BJ (cell line): ENCODE results near the gene TMEM247. TPM values are rescaled to one million over a fixed set of nuclear protein-coding genes. Genes with fewer than 3 reads are reported as not detected.
A peak's percentile ranks its signal among the peaks of the same experiment; 100 is the strongest.

ENCODE experiments used
- CTCF ChIA-PET: fragments of 350-600 bp; formaldehyde crosslinking; extraction: SDS; loops from one replicate; lab custom pipeline; 2021; ENCODE audit warnings: antibody characterized with exemption, inconsistent platforms; lab: Yijun Ruan, JAX
- POLR2A ChIA-PET: fragments of 300-600 bp; sonication (Branson Sonifier 250); formaldehyde crosslinking; extraction: SDS; loops from one replicate; lab custom pipeline; 2021; ENCODE audit warnings: antibody characterized with exemption; lab: Charles Lee
- DNase-seq: peaks from one replicate; pipeline ENCODE4 v3.0.0-alpha.2; 2011; ENCODE audit warnings: low read depth
- H3K27me3 ChIP-seq: 2 replicates; pipeline ENCODE4 v1.6.0; 2011; ENCODE audit warnings: low read length; ENCODE audit not compliant: control insufficient read depth, insufficient read depth
- H3K36me3 ChIP-seq: 2 replicates; pipeline ENCODE4 v1.5.1; 2011; ENCODE audit warnings: low read length; ENCODE audit not compliant: control insufficient read depth, insufficient read depth
- H3K4me3 ChIP-seq: 2 replicates; pipeline ENCODE4 v1.5.1; 2011; ENCODE audit warnings: low read depth, mild to moderate bottlenecking, control low read depth, low read length
- polyA minus RNA-seq: library from RNA; depleted of rRNA, polyadenylated mRNA; stranded (reverse); fragments of >200 nt; gene quantifications from 2 replicates; pipeline ENCODE4 v1.2.3, GENCODE V29; 2011; rRNA and poly(A)+ RNA removed
- polyA plus RNA-seq: library from polyadenylated mRNA; depleted of rRNA; stranded (reverse); fragments of >200 nt; gene quantifications from 2 replicates; pipeline ENCODE4 v1.2.3, GENCODE V29; 2011; rRNA removed
- TF ChIP-seq, protein P1 (sequence below): IDR thresholded peaks from 2 replicates; pipeline ENCODE4 v1.5.1; 2011; ENCODE audit warnings: low read depth, mild to moderate bottlenecking, control low read depth, inconsistent platforms, low read length, moderate library complexity; ENCODE audit not compliant: insufficient read depth

The TMEM247 gene
- polyA plus RNA-seq (not detected in 2 replicates), polyA minus RNA-seq (not detected in 2 replicates)

GRCh38 chr2:46479265-46479664, at the start of gene TMEM247:
TSS of gene TMEM247 (plus strand) at chr2:46479565.
- TF ChIP-seq, protein P1, sequence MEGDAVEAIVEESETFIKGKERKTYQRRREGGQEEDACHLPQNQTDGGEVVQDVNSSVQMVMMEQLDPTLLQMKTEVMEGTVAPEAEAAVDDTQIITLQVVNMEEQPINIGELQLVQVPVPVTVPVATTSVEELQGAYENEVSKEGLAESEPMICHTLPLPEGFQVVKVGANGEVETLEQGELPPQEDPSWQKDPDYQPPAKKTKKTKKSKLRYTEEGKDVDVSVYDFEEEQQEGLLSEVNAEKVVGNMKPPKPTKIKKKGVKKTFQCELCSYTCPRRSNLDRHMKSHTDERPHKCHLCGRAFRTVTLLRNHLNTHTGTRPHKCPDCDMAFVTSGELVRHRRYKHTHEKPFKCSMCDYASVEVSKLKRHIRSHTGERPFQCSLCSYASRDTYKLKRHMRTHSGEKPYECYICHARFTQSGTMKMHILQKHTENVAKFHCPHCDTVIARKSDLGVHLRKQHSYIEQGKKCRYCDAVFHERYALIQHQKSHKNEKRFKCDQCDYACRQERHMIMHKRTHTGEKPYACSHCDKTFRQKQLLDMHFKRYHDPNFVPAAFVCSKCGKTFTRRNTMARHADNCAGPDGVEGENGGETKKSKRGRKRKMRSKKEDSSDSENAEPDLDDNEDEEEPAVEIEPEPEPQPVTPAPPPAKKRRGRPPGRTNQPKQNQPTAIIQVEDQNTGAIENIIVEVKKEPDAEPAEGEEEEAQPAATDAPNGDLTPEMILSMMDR: no peak
- no peaks in the 10 kb centered on the region for H3K27me3 ChIP-seq
- H3K36me3 ChIP-seq: no peaks in the 10 kb centered on the region
- POLR2A ChIA-PET: no interaction called here
- CTCF ChIA-PET: no interaction called here
- DNase-seq: no peak
- H3K4me3 ChIP-seq: no peak within 1 kb of the TSS

DNA sequence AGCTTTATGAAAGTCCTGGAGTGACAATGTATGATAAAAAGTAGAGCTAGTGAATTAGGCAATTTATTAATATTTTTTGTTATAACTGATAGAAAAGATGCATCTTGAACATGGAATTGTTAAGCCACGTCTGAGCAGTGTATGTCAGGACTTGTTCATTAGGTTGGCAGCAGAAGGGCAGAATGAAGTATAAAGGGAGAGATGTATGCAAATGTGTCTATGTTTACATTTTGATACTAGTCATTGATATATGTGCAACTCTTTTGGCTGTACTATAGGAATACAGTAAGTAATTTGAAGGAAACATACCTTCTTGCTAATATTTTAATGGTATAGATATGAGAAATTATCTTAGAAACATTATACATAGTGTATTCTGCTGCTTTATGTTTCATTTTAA, 49.0 kb upstream of the TMEM247 start:
- Histone ChIP-seq H3K27me3 (no peaks in the 10 kb centered on the region), H3K4me3 (no peak overlapping the region), H3K36me3 (no peaks in the 10 kb centered on the region)
- no peak for DNase-seq
- TF ChIP-seq, protein P1: no peak
- CTCF ChIA-PET: interaction anchor here (0.6 kb wide), 2 partner anchors 172 to 349 kb away, joined by 3 read pairs; no protein-coding TSS in a partner anchor
- POLR2A ChIA-PET: no interaction called here

DNA sequence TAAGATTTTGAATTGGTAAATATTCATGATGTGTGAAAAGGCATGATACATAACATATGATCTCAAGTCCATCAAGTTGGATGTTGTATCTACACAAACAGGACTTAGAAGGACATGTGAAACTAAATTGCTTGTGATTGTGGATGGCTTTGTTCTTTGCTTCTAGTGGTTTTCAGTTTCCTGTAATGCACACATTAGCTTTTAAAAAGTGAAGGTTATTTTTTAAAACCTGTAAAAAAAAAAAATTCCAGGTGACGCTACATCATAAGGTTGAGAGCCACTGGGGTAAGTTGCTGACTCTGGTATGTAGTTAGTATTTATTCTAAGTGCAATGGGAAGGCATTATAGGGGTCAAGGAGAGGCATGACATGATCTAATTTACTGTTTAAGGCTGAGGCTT, 48.4 kb upstream of the TMEM247 start:
- TF ChIP-seq, protein P1: no peak
- DNase-seq: no peak
- Histone ChIP-seq H3K36me3 (no peaks in the 10 kb centered on the region), H3K4me3 (no peak overlapping the region), H3K27me3 (no peaks in the 10 kb centered on the region)
- CTCF ChIA-PET: no interaction called here
- POLR2A ChIA-PET: no interaction called here

DNA sequence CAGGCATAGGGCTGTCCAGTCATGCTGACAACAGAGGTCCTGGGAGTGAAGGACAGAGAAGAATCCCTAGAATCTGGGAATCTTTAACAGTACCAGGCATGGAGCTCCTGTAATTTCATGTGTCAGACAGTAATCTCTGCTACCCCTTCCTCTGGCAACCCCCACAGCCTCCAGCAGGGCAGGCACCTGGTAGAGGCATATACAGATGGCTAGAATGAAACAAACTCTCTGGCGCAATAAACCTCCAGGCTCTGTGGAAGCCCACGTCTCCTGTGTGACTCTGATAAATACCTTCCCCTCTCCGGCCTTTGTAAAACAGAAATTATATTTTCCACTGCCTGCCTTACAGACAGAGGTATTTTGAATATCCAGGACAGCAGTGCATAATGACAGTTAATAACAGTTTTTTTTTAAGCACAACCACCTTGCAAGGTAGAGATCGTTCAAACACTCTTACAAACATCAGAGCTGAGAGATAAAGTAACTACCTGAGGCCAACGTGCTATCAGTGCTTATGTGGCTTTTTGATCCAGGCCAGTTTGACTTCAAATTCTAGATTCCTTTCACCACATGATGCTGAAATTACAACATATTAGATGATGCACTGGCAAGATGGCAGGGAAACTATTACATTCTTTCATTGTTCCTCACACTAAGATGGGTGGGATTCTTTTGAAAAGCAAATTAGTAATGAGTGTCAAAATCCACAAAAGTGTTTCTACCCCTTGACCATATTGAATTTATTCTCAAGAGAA, 47.7 kb upstream of the TMEM247 start:
- Histone ChIP-seq H3K4me3 (no peak overlapping the region), H3K36me3 (no peaks in the 10 kb centered on the region), H3K27me3 (no peaks in the 10 kb centered on the region)
- ChIA-PET CTCF (no interaction called here), POLR2A (no interaction called here)
- TF ChIP-seq, protein P1: no peak
- no peak for DNase-seq

DNA sequence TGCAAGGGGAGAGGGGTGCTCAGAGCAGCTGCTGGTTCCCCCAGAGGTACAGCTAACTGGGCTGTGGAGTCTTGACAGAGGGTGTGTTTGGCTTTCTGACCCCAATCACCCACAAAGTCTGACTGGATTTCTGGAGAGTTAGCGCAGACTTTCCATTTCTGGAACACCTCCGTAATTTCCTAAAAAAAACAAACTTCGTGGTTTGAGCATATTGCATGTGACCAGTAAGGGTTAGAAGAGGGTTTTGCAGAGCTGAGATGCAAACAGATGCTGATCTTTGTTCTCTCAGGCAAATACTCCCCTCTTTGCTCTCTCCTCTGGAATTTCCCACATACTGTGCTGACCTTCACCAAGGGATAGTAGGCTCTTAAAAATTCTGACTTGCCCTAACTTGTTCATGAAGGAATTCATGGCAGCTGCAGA, 44.5 kb upstream of the TMEM247 start:
- Histone ChIP-seq H3K36me3 (no peaks in the 10 kb centered on the region), H3K4me3 (no peak overlapping the region), H3K27me3 (no peaks in the 10 kb centered on the region)
- peak; percentile 88 for DNase-seq
- TF ChIP-seq, protein P1: no peak
- POLR2A ChIA-PET: no interaction called here
- CTCF ChIA-PET: interaction anchor here (0.6 to 1.7 kb wide), 2 partner anchors 25 to 441 kb away, joined by 3 read pairs; no protein-coding TSS in a partner anchor
